ENCODE measurements around the gene TMEM270. TPM values are rescaled to one million over a fixed set of nuclear protein-coding genes. Genes with fewer than 3 reads are reported as not detected.

Gene TMEM270
- total and polyA plus RNA-seq, 2 of the 8 experiments (the other 6 are each of a cell fraction or from before 2014, with no cell fraction given): 0.26 TPM; not detected in 1

DNA sequence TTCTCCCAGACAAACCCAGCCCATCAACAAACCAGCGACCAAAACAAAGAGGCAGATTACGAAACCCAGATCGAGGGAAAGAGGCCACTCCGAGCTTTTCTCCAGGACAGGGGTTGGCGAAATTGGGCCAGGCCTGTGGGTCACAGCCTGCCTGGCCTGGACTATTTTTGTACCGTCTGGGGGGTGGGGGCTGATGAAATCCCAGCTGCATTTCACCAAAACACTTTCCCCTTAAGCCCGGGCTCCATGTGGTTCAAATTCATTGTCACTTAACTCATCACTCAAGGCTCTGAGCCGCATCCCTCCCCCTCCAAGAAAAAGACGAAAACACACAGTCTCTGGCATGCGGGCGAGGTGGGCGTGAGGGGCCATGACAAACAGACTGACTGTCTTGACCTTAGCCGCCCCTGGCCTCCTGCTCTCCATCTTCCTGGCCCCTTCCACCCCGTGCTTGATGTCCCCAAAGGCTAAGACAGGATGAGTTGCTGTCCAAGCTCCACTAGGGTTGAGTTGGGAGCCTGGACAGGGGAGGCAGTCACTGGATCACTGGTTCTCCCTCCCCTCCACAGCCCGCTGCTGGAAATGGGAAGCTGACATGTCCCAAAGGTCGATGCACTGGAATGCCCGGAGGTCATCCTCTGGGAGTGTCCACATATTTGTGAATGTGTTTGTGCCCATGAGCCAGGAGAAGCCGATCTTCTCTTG lies 19.2 kb downstream of the TMEM270 start:
- H3K56ac ChIP-seq (replicated peaks; ENCODE audit: insufficient read length, low read depth, low read length): no peak overlapping the region
- H4K8ac ChIP-seq (ENCODE audit: extremely low read depth, insufficient read depth, low read length): no peak overlapping the region
- H3K27ac ChIP-seq (ENCODE audit: low read depth, low read length): no peak overlapping the region
- no peaks in the 10 kb centered on the region for H4K20me1 ChIP-seq (replicated peaks in 1 of 2; ENCODE audit: control insufficient read depth in 1 of 2, insufficient read depth in 2 of 2, low read length in 2 of 2)
- H2BK5ac ChIP-seq (ENCODE audit: low read depth, low read length): no peak overlapping the region
- no peak overlapping the region for H3K18ac ChIP-seq (ENCODE audit: extremely low read depth, low read length)
- no peak overlapping the region for H2BK120ac ChIP-seq (replicated peaks; ENCODE audit: low read depth, low read length)
- no peak overlapping the region for H2BK15ac ChIP-seq (ENCODE audit: low read length)
- H3K4me2 ChIP-seq (ENCODE audit: insufficient read depth in 1 of 2, low read depth in 2 of 2, low read length in 2 of 2): no peak overlapping the region
- no peak overlapping the region for H3K4ac ChIP-seq (replicated peaks; ENCODE audit: insufficient read length, low read depth, low read length)
- no peaks in the 10 kb centered on the region for H3K79me2 ChIP-seq (ENCODE audit: control insufficient read depth in 1 of 2, insufficient read depth in 2 of 2, low read length in 2 of 2)
- no peak overlapping the region for H4K91ac ChIP-seq (replicated peaks; ENCODE audit: insufficient read length, low read length)
- H3K36me3 ChIP-seq (ENCODE audit: control insufficient read depth in 2 of 4, insufficient read depth in 4 of 4, low read length in 3 of 4): no peaks in the 10 kb centered on the region
- POLR2A ChIA-PET (ENCODE audit: partially characterized antibody): interaction anchor here (2.2 kb wide), 1 partner anchor 22 kb away, joined by 8 read pairs; no protein-coding TSS in a partner anchor
- no peak for DNase-seq (ENCODE audit: low read depth in 1 of 2, low spot score in 2 of 2)
- H3K23ac ChIP-seq (ENCODE audit: insufficient read length): no peak overlapping the region
- no peaks in the 10 kb centered on the region for H3K79me1 ChIP-seq (ENCODE audit: low read depth, low read length)
- no peak overlapping the region for H2BK20ac ChIP-seq (ENCODE audit: low read length)
- no peak overlapping the region for H3K9ac ChIP-seq (replicated peaks in 1 of 4; ENCODE audit: extremely low read depth in 1 of 4, low read depth in 3 of 4, low read length in 3 of 4)
- H2BK12ac ChIP-seq (ENCODE audit: low read depth, low read length): no peak overlapping the region
- H3K9me3 ChIP-seq (ENCODE audit: insufficient read depth in 2 of 2, low read depth in 1 of 2, low read length in 1 of 2): no peaks in the 10 kb centered on the region
- CTCF ChIA-PET (ENCODE audit: partially characterized antibody): interaction anchor here (0.7 to 6.5 kb wide), 8 partner anchors 10 to 323 kb away, joined by 3 to 34 read pairs (median 4); partner anchors contain the start of gene ELN
- no peak overlapping the region for H2AK5ac ChIP-seq (ENCODE audit: low read depth, low read length)
- H3K23me2 ChIP-seq (ENCODE audit: low read depth, low read length): no peaks in the 10 kb centered on the region
- H4K5ac ChIP-seq (ENCODE audit: insufficient read length, low read depth, low read length): no peak overlapping the region
- H3K4me1 ChIP-seq (replicated peaks in 1 of 4; ENCODE audit: control insufficient read depth in 3 of 4, insufficient read depth in 4 of 4, low read length in 3 of 4): no peaks in the 10 kb centered on the region
- no peak overlapping the region for H3K4me3 ChIP-seq (ENCODE audit: extremely low read depth in 1 of 4, insufficient read depth in 2 of 4, low read depth in 3 of 4, low read length in 4 of 4)
- 80% methylated on average over 18 of the region's 18 CpGs; no CpG with 5 or more reads in 1 of the 2 experiments for WGBS, 2 experiments (ENCODE audit: extremely low coverage in 1 of 2, insufficient coverage in 1 of 2, insufficient read length in 1 of 2, insufficient replicate concordance in 2 of 2, low coverage in 1 of 2, low lambda C conversion rate in 2 of 2, missing lambda C conversion rate in 1 of 2)
- no peak for FAIRE-seq
- H3K14ac ChIP-seq (ENCODE audit: insufficient read length): no peak overlapping the region
- no peak overlapping the region for H2AFZ ChIP-seq (ENCODE audit: low read length)
- H3K27me3 ChIP-seq (replicated peaks in 1 of 4; ENCODE audit: control insufficient read depth in 3 of 4, extremely low read depth in 1 of 4, insufficient read depth in 3 of 4, low read length in 3 of 4): no peaks in the 10 kb centered on the region
- TF ChIP-seq HDAC2 (IDR thresholded peaks at IDR 0.05; ENCODE audit: borderline replicate concordance in 1 of 2, low read depth in 2 of 2, low read length in 2 of 2) (no peak), CBX5 (IDR thresholded peaks at IDR 0.05; ENCODE audit: low read depth, low read length) (no peak), RAD21 (IDR thresholded peaks at IDR 0.05 in 1 of 2, conservative IDR thresholded peaks at IDR 0.05 in 1 of 2; ENCODE audit: low read depth in 2 of 2, low read length in 2 of 2) (no peak), CHD1 (IDR thresholded peaks at IDR 0.05; ENCODE audit: low read depth, low read length) (no peak), TAF1 (IDR thresholded peaks at IDR 0.05; ENCODE audit: low read depth, low read length) (no peak), CBX8 (IDR thresholded peaks at IDR 0.05; ENCODE audit: borderline replicate concordance, low read depth, low read length) (no peak), CTBP2 (IDR thresholded peaks at IDR 0.05; ENCODE audit: borderline replicate concordance, insufficient read depth, insufficient read length, low read length) (no peak), JUND (IDR thresholded peaks at IDR 0.05; ENCODE audit: low read length) (no peak), POLR2AphosphoS5 (IDR thresholded peaks at IDR 0.05; ENCODE audit: low read depth, low read length) (no peak)
